ENCODE results near the gene RNF181. TPM values are rescaled to one million over a fixed set of nuclear protein-coding genes. Genes with fewer than 3 reads are reported as not detected.

RNF181 gene
- polyA plus RNA-seq, 1 of the 3 experiments (the other 2 are of a cell fraction), result 312 TPM

- TF ChIP-seq, protein P1, sequence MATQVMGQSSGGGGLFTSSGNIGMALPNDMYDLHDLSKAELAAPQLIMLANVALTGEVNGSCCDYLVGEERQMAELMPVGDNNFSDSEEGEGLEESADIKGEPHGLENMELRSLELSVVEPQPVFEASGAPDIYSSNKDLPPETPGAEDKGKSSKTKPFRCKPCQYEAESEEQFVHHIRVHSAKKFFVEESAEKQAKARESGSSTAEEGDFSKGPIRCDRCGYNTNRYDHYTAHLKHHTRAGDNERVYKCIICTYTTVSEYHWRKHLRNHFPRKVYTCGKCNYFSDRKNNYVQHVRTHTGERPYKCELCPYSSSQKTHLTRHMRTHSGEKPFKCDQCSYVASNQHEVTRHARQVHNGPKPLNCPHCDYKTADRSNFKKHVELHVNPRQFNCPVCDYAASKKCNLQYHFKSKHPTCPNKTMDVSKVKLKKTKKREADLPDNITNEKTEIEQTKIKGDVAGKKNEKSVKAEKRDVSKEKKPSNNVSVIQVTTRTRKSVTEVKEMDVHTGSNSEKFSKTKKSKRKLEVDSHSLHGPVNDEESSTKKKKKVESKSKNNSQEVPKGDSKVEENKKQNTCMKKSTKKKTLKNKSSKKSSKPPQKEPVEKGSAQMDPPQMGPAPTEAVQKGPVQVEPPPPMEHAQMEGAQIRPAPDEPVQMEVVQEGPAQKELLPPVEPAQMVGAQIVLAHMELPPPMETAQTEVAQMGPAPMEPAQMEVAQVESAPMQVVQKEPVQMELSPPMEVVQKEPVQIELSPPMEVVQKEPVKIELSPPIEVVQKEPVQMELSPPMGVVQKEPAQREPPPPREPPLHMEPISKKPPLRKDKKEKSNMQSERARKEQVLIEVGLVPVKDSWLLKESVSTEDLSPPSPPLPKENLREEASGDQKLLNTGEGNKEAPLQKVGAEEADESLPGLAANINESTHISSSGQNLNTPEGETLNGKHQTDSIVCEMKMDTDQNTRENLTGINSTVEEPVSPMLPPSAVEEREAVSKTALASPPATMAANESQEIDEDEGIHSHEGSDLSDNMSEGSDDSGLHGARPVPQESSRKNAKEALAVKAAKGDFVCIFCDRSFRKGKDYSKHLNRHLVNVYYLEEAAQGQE (IDR thresholded peaks at IDR 0.05; ENCODE audit: low read depth, low read length), result no peak
- TF ChIP-seq TAF1 (IDR thresholded peaks at IDR 0.05; ENCODE audit: borderline replicate concordance, low read depth, low read length) (peak; percentile 51; the same call in 1 of the 2 replicates), FOSL2 (IDR thresholded peaks at IDR 0.05; ENCODE audit: borderline replicate concordance, low read depth) (no peak; the same call in 1 of the 2 replicates), FOXM1 (IDR thresholded peaks at IDR 0.05; ENCODE audit: low read depth) (no peak), YY1 (IDR thresholded peaks at IDR 0.05; ENCODE audit: low read depth) (peak; percentile 89), NRF1 (IDR thresholded peaks at IDR 0.05; ENCODE audit: low read depth, low read length) (no peak), MAX (IDR thresholded peaks at IDR 0.05; ENCODE audit: low read depth) (peak; percentile 36; the same call in 1 of the 2 replicates), RCOR1 (IDR thresholded peaks at IDR 0.05; ENCODE audit: low read length) (no peak), RAD21 (IDR thresholded peaks at IDR 0.05; ENCODE audit: low read length) (no peak), JUND (IDR thresholded peaks at IDR 0.05) (no peak), MXI1 (IDR thresholded peaks at IDR 0.05; ENCODE audit: low read depth, low read length) (peak; percentile 80), GATA2 (CRISPR knock-in tag; IDR thresholded peaks at IDR 0.05) (no peak), GABPA (IDR thresholded peaks at IDR 0.05; ENCODE audit: low read depth) (peak; percentile 61), ELF1 (IDR thresholded peaks at IDR 0.05) (peak; percentile 91)
Measured at GRCh38 chr2:85595301-85596025, at the start of gene RNF181 (continued).

- WGBS (ENCODE audit: low lambda C conversion rate), result 87% methylated on average over 5 of the region's 5 CpGs
- H3K9me3 ChIP-seq, result no peaks in the 10 kb centered on the region
- 0 out of 2 replicates have a peak, but pooled peaks have one; percentile 38 for TF ChIP-seq POLR2AphosphoS5 (IDR thresholded peaks at IDR 0.05; ENCODE audit: low read depth, low read length)
- TF ChIP-seq NRF1 (IDR thresholded peaks at IDR 0.05; ENCODE audit: low read depth, low read length), result no peak
- no peak for TF ChIP-seq FOSL2 (IDR thresholded peaks at IDR 0.05; ENCODE audit: borderline replicate concordance, low read depth)
- H3K9me2 ChIP-seq, result no peaks in the 10 kb centered on the region
- H3K9ac ChIP-seq, result no peak overlapping the region
- peaks cover 16 to 29% of the 10 kb centered on the region in 2 experiments for H3K4me1 ChIP-seq (ENCODE audit: control insufficient read depth in 1 of 2, insufficient read depth in 2 of 2, low read depth in 1 of 2, low read length in 1 of 2)
- DNase-seq, result no peak
- no peak overlapping the region for H2AFZ ChIP-seq (ENCODE audit: low read depth)
- no peaks in the 10 kb centered on the region for H3K27me3 ChIP-seq (ENCODE audit: insufficient read depth)
- no peak overlapping the region for H3K4me2 ChIP-seq
- POLR2A ChIA-PET, result interaction anchor here (0.9 to 8.2 kb wide), 10 partner anchors 9 to 191 kb away, joined by 3 to 87 read pairs (median 6); partner anchors contain the start of genes ELMOD3, RETSAT and SH2D6
- peaks cover 27% of the 10 kb centered on the region for H3K79me2 ChIP-seq (ENCODE audit: insufficient read depth)
- H3K36me3 ChIP-seq (replicated peaks in 1 of 2; ENCODE audit: control insufficient read depth in 1 of 2, insufficient read depth in 2 of 2, low read length in 1 of 2), result peaks cover 59 to 64% of the 10 kb centered on the region in 2 experiments
- H3F3A ChIP-seq (replicated peaks; ENCODE audit: insufficient read depth), result peaks cover 77% of the 10 kb centered on the region
- H3K27ac ChIP-seq (ENCODE audit: low read depth in 2 of 2, low read length in 1 of 2), result no peak overlapping the region
- H4K20me1 ChIP-seq (ENCODE audit: insufficient read depth), result peaks cover 50% of the 10 kb centered on the region
- CTCF ChIA-PET, result interaction anchor here (1.1 to 16.6 kb wide), 4 partner anchors 11 to 124 kb away, joined by 3 to 364 read pairs (median 4); partner anchors contain the start of gene SH2D6
- no peak overlapping the region for H3K4me3 ChIP-seq (ENCODE audit: low read depth in 2 of 2, low read length in 1 of 2)
Measured at GRCh38 chr2:85545780-85546240, 49.7 kb upstream of the RNF181 start.
